Ascending aorta (tissue), 2 donors: Measurements from ENCODE around the gene AOC3. TPM values are rescaled to one million over a fixed set of nuclear protein-coding genes. Genes with fewer than 3 reads are reported as not detected.
A peak's percentile ranks its signal among the peaks of the same experiment; 100 is the strongest.

Experiments
- DNase-seq, 2 donors: peaks; one replicate each; pipeline ENCODE4 v3.0.0-alpha.2; 2019; ENCODE audit warnings: low spot score in 2 of 2
- H3K27ac ChIP-seq, 2 donors: fragments of 200-600 bp; sonication (generic); one replicate each; pipeline ENCODE4 v1.5.1; 2016 to 2017; ENCODE audit warnings: mild to moderate bottlenecking in 1 of 2
- H3K27me3 ChIP-seq: fragments of 200-600 bp; sonication (generic); one replicate; pipeline ENCODE4 v1.5.1; 2017
- H3K36me3 ChIP-seq, 2 donors: fragments of 200-600 bp; sonication (generic); one replicate each; pipeline ENCODE4 v1.5.1; 2016
- H3K4me1 ChIP-seq, 2 donors: fragments of 200-600 bp; sonication (generic); one replicate each; pipeline ENCODE4 v1.5.1; 2016 to 2017; ENCODE audit warnings: mild to moderate bottlenecking in 1 of 2
- H3K4me3 ChIP-seq, 2 donors: fragments of 200-600 bp; sonication (generic); one replicate each; pipeline ENCODE4 v1.5.1; 2016 to 2017; ENCODE audit warnings: mild to moderate bottlenecking in 1 of 2
- H3K9me3 ChIP-seq, 2 donors: fragments of 200-600 bp; sonication (generic); one replicate each; pipeline ENCODE4 v1.5.1; 2016
- CTCF ChIP-seq, 3 experiments: fragments of 200-600 bp in 2 of 3; fragments of 450-650 bp in 1 of 3; sonication (generic) in 2 of 3; IDR thresholded peaks; one replicate each; pipeline ENCODE4 v1.5.1; 2016 to 2019; ENCODE audit warnings: antibody characterized with exemption in 3 of 3, mild to moderate bottlenecking in 1 of 3, moderate library complexity in 1 of 3
- intact Hi-C: fragments of 100-400 bp; cut with DNase I; formaldehyde crosslinking; loops from one replicate; pipeline ENCODE4 v1.15.1; 2023
- total RNA-seq: library from RNA; depleted of rRNA; stranded (reverse); fragments of >200 nt; gene quantifications from one replicate; pipeline ENCODE4 v1.1.0, GENCODE V29; 2016

AOC3 gene
- total RNA-seq, 1 donor from 2014 or later = 128 TPM

GRCh38 chr17:42835732-42836131, 15.3 kb upstream of the AOC3 start:
- H3K9me3 ChIP-seq = no peaks in the 10 kb centered on the region
- no peak for DNase-seq
- no peaks in the 10 kb centered on the region for H3K27me3 ChIP-seq
- intact Hi-C loops = no loop called here
- peaks cover 6 to 12% of the 10 kb centered on the region in 2 donors for H3K4me1 ChIP-seq
- TF ChIP-seq CTCF (IDR thresholded peaks at IDR 0.05) = no peak
- H3K27ac ChIP-seq = no peak overlapping the region
- no peak overlapping the region for H3K4me3 ChIP-seq
- H3K36me3 ChIP-seq = peaks cover 52 to 55% of the 10 kb centered on the region in 2 donors

- DNase-seq = no peak
- Histone ChIP-seq H3K4me3 (no peak overlapping the region), H3K9me3 (no peaks in the 10 kb centered on the region), H3K27ac (no peak overlapping the region), H3K36me3 (peaks cover 68 to 81% of the 10 kb centered on the region in 2 donors), H3K4me1 (no peaks in the 10 kb centered on the region), H3K27me3 (no peaks in the 10 kb centered on the region)
- TF ChIP-seq CTCF (IDR thresholded peaks at IDR 0.05) = no peak
- intact Hi-C loops = loop anchor here (10.0 kb wide), 1 partner anchor 153 kb away; the partner anchor contains the start of gene RPL27
Measured at GRCh38 chr17:42841975-42842685, 8.9 kb upstream of the AOC3 start.

- Histone ChIP-seq H3K9me3 (no peaks in the 10 kb centered on the region), H3K4me1 (no peaks in the 10 kb centered on the region), H3K4me3 (no peak overlapping the region), H3K27ac (peak overlapping the region in 1 of 2 donors; percentile 17), H3K36me3 (peaks cover 56 to 68% of the 10 kb centered on the region in 2 donors), H3K27me3 (no peaks in the 10 kb centered on the region)
- peak; percentile 93 to 96 (median 95) for TF ChIP-seq CTCF (IDR thresholded peaks at IDR 0.05)
- intact Hi-C loops = loop anchor here (1.0 to 10.0 kb wide), 3 partner anchors 86 to 151 kb away; partner anchors contain the start of gene RPL27
- DNase-seq = no peak
Measured at GRCh38 chr17:42843358-42843934, 7.6 kb upstream of the AOC3 start.

- H3K27me3 ChIP-seq = no peaks in the 10 kb centered on the region
- intact Hi-C loops = loop anchor here (10.0 kb wide), 1 partner anchor 151 kb away; the partner anchor contains the start of gene RPL27
- no peak within 1 kb of the TSS for H3K4me3 ChIP-seq
- H3K9me3 ChIP-seq = no peaks in the 10 kb centered on the region
- peak within 1 kb of the TSS in 1 of 2 donors; percentile 17 for H3K27ac ChIP-seq
- peaks cover 48 to 60% of the 10 kb centered on the region in 2 donors for H3K36me3 ChIP-seq
- no peak for DNase-seq
- no peak for TF ChIP-seq CTCF (IDR thresholded peaks at IDR 0.05)
- no peaks in the 10 kb centered on the region for H3K4me1 ChIP-seq
Measured at GRCh38 chr17:42844271-42844670, 6.7 kb upstream of the AOC3 start, which contains the start of gene AOC2. AOC2 (plus strand) TSS chr17:42844580; CDS start chr17:42844627, 47 bp downstream.

- intact Hi-C loops = loop anchor here (10.0 kb wide), 1 partner anchor 150 kb away; the partner anchor contains the start of gene RPL27
- DNase-seq = no peak
- Histone ChIP-seq H3K9me3 (no peaks in the 10 kb centered on the region), H3K36me3 (peaks cover 41 to 53% of the 10 kb centered on the region in 2 donors), H3K4me3 (no peak overlapping the region), H3K4me1 (peaks cover 0 to 3% of the 10 kb centered on the region in 2 donors), H3K27me3 (no peaks in the 10 kb centered on the region), H3K27ac (no peak overlapping the region)
- no peak for TF ChIP-seq CTCF (IDR thresholded peaks at IDR 0.05)
Measured at GRCh38 chr17:42844761-42845555, 6.0 kb upstream of the AOC3 start.
